BLaER1 treated with 17β-estradiol and CSF1 and Interleukin-3, amounts not matched to agents 10 nM and 100 nM (cell line): ENCODE measurements around the gene MED10.
A peak's percentile ranks its signal among the peaks of the same experiment; 100 is the strongest.
"Not testable (repeated sequence)": the region's sequence is repeated elsewhere in the genome, so short reads cannot be mapped to it uniquely, and the experiment has no call there.

Experiments
- H3K27ac ChIP-seq, 11 experiments: shearing (Covaris generic); formaldehyde crosslinking; 2 replicates each; pipeline ENCODE4 v1.8.1; 2022
- H3K27me3 ChIP-seq, 11 experiments: shearing (Covaris generic); formaldehyde crosslinking; 2 replicates each; pipeline ENCODE4 v1.8.1; 2022
- H3K36me3 ChIP-seq, 11 experiments: shearing (Covaris generic); formaldehyde crosslinking; 2 replicates each; pipeline ENCODE4 v1.8.1; 2022
- H3K4me1 ChIP-seq, 10 experiments: shearing (Covaris generic); formaldehyde crosslinking; 2 replicates each; pipeline ENCODE4 v1.8.1; 2022
- H3K4me2 ChIP-seq, 11 experiments: shearing (Covaris generic); formaldehyde crosslinking; 2 replicates each; pipeline ENCODE4 v1.8.1; 2022
- H3K4me3 ChIP-seq, 10 experiments: shearing (Covaris generic); formaldehyde crosslinking; 2 replicates each; pipeline ENCODE4 v1.8.1; 2022
- H3K9ac ChIP-seq, 11 experiments: shearing (Covaris generic); formaldehyde crosslinking; 2 replicates each; pipeline ENCODE4 v1.8.1; 2022
- H3K9me3 ChIP-seq, 11 experiments: shearing (Covaris generic); formaldehyde crosslinking; replicated peaks in 1 of 11; 2 replicates each; pipeline ENCODE4 v1.8.1; 2022
- H4K20me1 ChIP-seq, 11 experiments: shearing (Covaris generic); formaldehyde crosslinking; 2 replicates each; pipeline ENCODE4 v1.8.1; 2022
- Cebpa-rat ChIP-seq, 11 experiments: shearing (Covaris generic); IDR thresholded peaks; 2 replicates each; pipeline ENCODE4 v1.8.1; 2022

Gene MED10

DNA sequence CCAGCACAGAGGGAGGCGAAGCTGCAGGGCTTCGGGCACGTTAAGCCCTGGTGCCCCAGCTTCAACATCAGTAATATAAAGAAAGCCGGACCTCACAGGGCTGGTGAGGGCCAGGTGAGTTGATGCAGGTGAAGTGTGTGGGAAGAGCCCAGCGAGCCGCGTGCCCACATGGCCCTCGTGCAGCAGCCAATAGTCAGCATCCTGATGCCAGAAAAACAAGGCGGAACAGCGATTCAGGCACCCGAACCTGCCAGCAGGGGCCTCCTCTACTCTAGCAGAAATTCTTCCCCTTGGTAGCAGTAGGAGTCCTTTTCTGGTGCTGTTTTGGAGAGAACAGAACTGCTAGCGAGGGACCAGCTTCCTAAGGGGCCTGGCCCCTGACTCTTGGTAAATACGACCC lies 7.8 kb downstream of the MED10 start:
- TF ChIP-seq Cebpa-rat (IDR thresholded peaks at IDR 0.05), result no peak
- no peaks in the 10 kb centered on the region for H3K27me3 ChIP-seq
- H3K4me1 ChIP-seq, result peaks cover 11 to 23% (median 17%) of the 10 kb centered on the region in 10 experiments; a peak in 19 of 20 replicates
- H3K4me3 ChIP-seq, result no peak overlapping the region
- no peak overlapping the region for H3K27ac ChIP-seq
- peaks cover 0 to under 1% (median 0%) of the 10 kb centered on the region in 11 experiments; a peak in 1 of 22 replicates for H3K9me3 ChIP-seq
- peaks cover 34 to 76% (median 61%) of the 10 kb centered on the region in 11 experiments; a peak in 21 of 22 replicates for H4K20me1 ChIP-seq
- no peak overlapping the region for H3K9ac ChIP-seq
- H3K4me2 ChIP-seq, result no peak overlapping the region
- peaks cover 76 to 99% (median 87%) of the 10 kb centered on the region in 11 experiments for H3K36me3 ChIP-seq

- Histone ChIP-seq H3K4me2 (peak overlapping the region in 8 of 11 experiments; percentile 2 to 46 (median 34); a peak in 13 of 22 replicates), H3K4me3 (no peak overlapping the region), H3K27me3 (no peaks in the 10 kb centered on the region), H3K36me3 (peaks cover 41 to 76% (median 58%) of the 10 kb centered on the region in 11 experiments), H3K27ac (no peak overlapping the region), H3K9ac (no peak overlapping the region), H3K4me1 (peaks cover 11 to 31% (median 25%) of the 10 kb centered on the region in 10 experiments; a peak in 19 of 20 replicates), H3K9me3 (peaks cover 0 to 21% (median 10%) of the 10 kb centered on the region in 11 experiments; a peak in 11 of 22 replicates), H4K20me1 (peaks cover under 1 to 40% (median 19%) of the 10 kb centered on the region in 11 experiments; a peak in 20 of 22 replicates)
- no peak for TF ChIP-seq Cebpa-rat (IDR thresholded peaks at IDR 0.05)
These were observed 12.3 kb downstream of the MED10 start for GRCh38 chr5:6365977-6366590.

DNA sequence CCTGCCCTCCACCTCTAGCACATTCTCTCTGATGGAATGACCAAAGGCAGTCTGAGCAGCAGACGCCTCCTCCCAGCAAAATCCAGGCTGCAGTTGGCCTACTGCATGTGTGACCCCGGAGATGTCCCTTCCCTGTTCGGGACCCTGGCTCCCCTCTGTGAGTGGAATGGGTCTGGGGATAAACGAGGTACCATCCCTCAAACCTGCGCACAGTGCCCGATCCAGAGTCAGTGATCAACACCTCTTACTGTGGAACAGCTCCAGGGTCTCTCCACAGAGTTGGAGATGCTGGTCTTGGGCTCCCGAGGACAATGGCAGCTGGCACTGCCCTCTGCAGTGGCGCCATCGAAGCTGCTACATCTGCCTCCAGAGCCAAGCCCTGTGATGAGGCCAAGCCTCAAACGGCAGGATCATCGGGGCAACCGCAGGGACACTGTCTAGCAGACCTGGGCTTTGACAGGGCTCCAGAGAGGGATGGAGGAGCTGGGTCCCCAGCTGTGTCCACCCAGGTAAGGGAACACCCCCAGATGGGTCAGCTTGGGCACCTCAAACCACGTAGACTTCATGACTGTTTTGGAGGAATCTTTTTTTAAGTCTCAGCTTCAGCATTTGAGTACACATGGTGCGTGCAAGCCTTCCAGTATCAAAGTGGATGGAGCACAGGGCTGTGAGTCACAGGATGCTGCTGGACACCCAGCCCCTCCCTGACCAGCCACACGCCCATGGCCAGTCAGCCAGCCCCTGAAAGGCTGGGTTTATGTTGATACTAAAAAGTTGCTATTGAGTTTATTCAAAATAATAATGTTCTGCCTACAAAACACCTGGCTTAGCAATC lies 13.0 kb downstream of the MED10 start:
- H3K4me2 ChIP-seq, result peak overlapping the region in 1 of 11 experiments; percentile 7; a peak in 2 of 22 replicates
- H3K4me3 ChIP-seq, result no peak overlapping the region
- H3K27me3 ChIP-seq, result no peaks in the 10 kb centered on the region
- peaks cover 0 to 21% (median 10%) of the 10 kb centered on the region in 11 experiments; a peak in 11 of 22 replicates for H3K9me3 ChIP-seq
- H3K9ac ChIP-seq, result no peak overlapping the region
- no peak overlapping the region for H3K27ac ChIP-seq
- peaks cover 0 to 33% (median 12%) of the 10 kb centered on the region in 11 experiments; a peak in 19 of 22 replicates for H4K20me1 ChIP-seq
- H3K36me3 ChIP-seq, result peaks cover 34 to 69% (median 51%) of the 10 kb centered on the region in 11 experiments
- TF ChIP-seq Cebpa-rat (IDR thresholded peaks at IDR 0.05), result no peak
- peaks cover 15 to 39% (median 32%) of the 10 kb centered on the region in 10 experiments for H3K4me1 ChIP-seq

DNA sequence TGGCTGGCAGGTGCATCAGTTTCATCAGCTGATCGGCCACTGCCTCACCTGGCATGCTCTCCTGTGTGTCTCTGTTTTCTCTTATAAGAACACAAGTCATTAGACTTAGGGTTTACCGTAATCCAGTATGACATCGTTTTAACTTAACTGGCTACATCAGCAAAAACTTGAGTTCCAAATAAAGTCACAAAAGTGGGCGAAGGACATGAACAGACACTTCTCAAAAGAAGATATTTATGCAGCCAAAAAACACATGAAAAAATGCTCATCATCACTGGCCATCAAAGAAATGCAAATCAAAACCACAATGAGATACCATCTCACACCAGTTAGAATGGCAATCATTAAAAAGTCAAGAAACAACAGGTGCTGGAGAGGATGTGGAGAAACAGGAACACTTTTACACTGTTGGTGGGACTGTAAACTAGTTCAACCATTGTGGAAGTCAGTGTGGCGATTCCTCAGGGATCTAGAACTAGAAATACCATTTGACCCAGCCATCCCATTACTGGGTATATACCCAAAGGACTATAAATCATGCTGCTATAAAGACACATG lies 14.8 kb downstream of the MED10 start:
- not testable (repeated sequence) for H3K4me3 ChIP-seq, H3K9ac ChIP-seq, H3K4me2 ChIP-seq, H3K27ac ChIP-seq, H3K27me3 ChIP-seq
- Histone ChIP-seq H3K36me3 (peaks cover 15 to 50% (median 32%) of the 10 kb centered on the region in 11 experiments; a peak in 21 of 22 replicates), H3K9me3 (peaks cover 0 to 21% (median 10%) of the 10 kb centered on the region in 11 experiments; a peak in 11 of 22 replicates), H4K20me1 (peaks cover 0 to 18% (median 0%) of the 10 kb centered on the region in 11 experiments; a peak in 4 of 22 replicates), H3K4me1 (peaks cover 24 to 57% (median 50%) of the 10 kb centered on the region in 10 experiments)

DNA sequence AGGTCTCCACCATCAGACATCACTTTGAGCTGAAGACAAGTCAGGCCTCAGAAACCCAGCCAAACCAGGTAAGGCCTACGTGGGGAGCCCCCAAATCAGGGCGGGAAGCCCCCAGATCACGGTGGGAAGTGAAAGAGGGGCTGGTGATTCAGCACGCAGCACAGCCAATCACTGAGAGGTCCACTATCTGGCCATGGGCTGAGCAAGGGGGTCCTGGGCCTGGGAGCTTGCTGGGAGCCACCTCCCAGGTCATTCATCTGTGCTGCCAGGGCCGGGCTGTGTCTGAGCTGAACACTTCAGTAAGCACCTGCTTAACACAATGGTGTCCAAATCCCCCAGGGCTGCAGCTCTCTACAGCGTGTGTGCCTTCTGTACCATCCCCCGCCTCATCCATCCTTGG lies 15.5 kb downstream of the MED10 start:
- Histone ChIP-seq H4K20me1 (peaks cover 0 to 18% (median 0%) of the 10 kb centered on the region in 11 experiments; a peak in 4 of 22 replicates), H3K4me2 (no peak overlapping the region), H3K27me3 (no peaks in the 10 kb centered on the region), H3K9me3 (peaks cover 0 to 21% (median 10%) of the 10 kb centered on the region in 11 experiments; a peak in 12 of 22 replicates), H3K9ac (no peak overlapping the region), H3K36me3 (peaks cover 9 to 45% (median 25%) of the 10 kb centered on the region in 11 experiments; a peak in 20 of 22 replicates), H3K4me1 (peaks cover 24 to 59% (median 50%) of the 10 kb centered on the region in 10 experiments), H3K4me3 (no peak overlapping the region), H3K27ac (peak overlapping the region in 1 of 11 experiments; percentile 14; a peak in 1 of 22 replicates)
- TF ChIP-seq Cebpa-rat (IDR thresholded peaks at IDR 0.05), result no peak

GRCh38 chr5:6361101-6361500 lies 17.2 kb downstream of the MED10 start:
- peak overlapping the region in 9 of 11 experiments; percentile 82 to 95 (median 91); a peak in 18 of 22 replicates for H3K4me2 ChIP-seq
- H3K9ac ChIP-seq, result peak overlapping the region in 6 of 11 experiments; percentile 39 to 68 (median 61); a peak in 10 of 22 replicates
- peaks cover 14 to 45% (median 37%) of the 10 kb centered on the region in 10 experiments for H3K4me1 ChIP-seq
- H3K27me3 ChIP-seq, result no peaks in the 10 kb centered on the region
- H3K36me3 ChIP-seq, result peaks cover 0 to 38% (median 19%) of the 10 kb centered on the region in 11 experiments; a peak in 17 of 22 replicates
- H3K9me3 ChIP-seq, result peaks cover 0 to 21% (median 10%) of the 10 kb centered on the region in 11 experiments; a peak in 12 of 22 replicates
- peaks cover 0 to 10% (median 0%) of the 10 kb centered on the region in 11 experiments; a peak in 4 of 22 replicates for H4K20me1 ChIP-seq
- peak overlapping the region in 8 of 11 experiments; percentile 54 to 79 (median 66); a peak in 12 of 22 replicates for H3K27ac ChIP-seq
- H3K4me3 ChIP-seq, result no peak overlapping the region
- TF ChIP-seq Cebpa-rat (IDR thresholded peaks at IDR 0.05), result no peak

GRCh38 chr5:6360323-6361072 lies 17.8 kb downstream of the MED10 start:
- peak overlapping the region; percentile 64 to 95 (median 90) for H3K4me2 ChIP-seq
- no peak for TF ChIP-seq Cebpa-rat (IDR thresholded peaks at IDR 0.05)

More at GRCh38 chr5:6360323-6361072, 17.8 kb downstream of the MED10 start:
- Histone ChIP-seq H3K9ac (peak overlapping the region; percentile 16 to 68 (median 49); a peak in 18 of 22 replicates), H3K9me3 (peaks cover 0 to 21% (median 10%) of the 10 kb centered on the region in 11 experiments; a peak in 12 of 22 replicates), H3K4me3 (peak overlapping the region in 7 of 10 experiments; percentile 8 to 50 (median 40); a peak in 11 of 20 replicates), H4K20me1 (peaks cover 0 to 10% (median 0%) of the 10 kb centered on the region in 11 experiments; a peak in 3 of 22 replicates), H3K36me3 (peaks cover 0 to 32% (median 19%) of the 10 kb centered on the region in 11 experiments; a peak in 17 of 22 replicates), H3K4me1 (peaks cover 13 to 42% (median 34%) of the 10 kb centered on the region in 10 experiments), H3K27me3 (no peaks in the 10 kb centered on the region), H3K27ac (peak overlapping the region in 9 of 11 experiments; percentile 15 to 79 (median 64); a peak in 17 of 22 replicates)
